Mesothelial cell of epicardium (in vitro differentiated cells): ENCODE results near the gene SLC5A1. TPM values are rescaled to one million over a fixed set of nuclear protein-coding genes. Genes with fewer than 3 reads are reported as not detected.

Source experiments
- DNase-seq, 2 experiments: peaks; one replicate each; pipeline ENCODE4 v3.0.0; 2021; ENCODE audit warnings: low spot score in 2 of 2; ENCODE audit not compliant: unreplicated experiment in 2 of 2
- H3K27ac Mint-ChIP-seq: 2 replicates; pipeline ENCODE4 v1.8.0; 2021; ENCODE audit warnings: mixed read lengths
- H3K27me3 Mint-ChIP-seq: 2 replicates; pipeline ENCODE4 v1.8.0; 2021; ENCODE audit warnings: low read depth, mixed read lengths
- H3K36me3 Mint-ChIP-seq: 2 replicates; pipeline ENCODE4 v1.8.0; 2021; ENCODE audit warnings: mixed read lengths
- H3K4me1 Mint-ChIP-seq: 2 replicates; pipeline ENCODE4 v1.8.0; 2021; ENCODE audit warnings: mixed read lengths
- H3K4me3 Mint-ChIP-seq: 2 replicates; pipeline ENCODE4 v1.8.0; 2021; ENCODE audit warnings: mild to moderate bottlenecking, moderate library complexity, mixed read lengths
- H3K9me3 Mint-ChIP-seq: 2 replicates; pipeline ENCODE4 v1.8.0; 2021; ENCODE audit warnings: mixed read lengths
- CTCF ChIP-seq: fragments of 200-600 bp; sonication (generic); IDR thresholded peaks from one replicate; pipeline ENCODE4 v1.5.0; 2021; ENCODE audit warnings: antibody characterized with exemption; ENCODE audit not compliant: unreplicated experiment
- total RNA-seq: library from RNA; stranded (reverse); gene quantifications from 3 replicates; pipeline ENCODE4 v1.2.1, GENCODE V29; 2021

Gene SLC5A1
- total RNA-seq, 1 donor from 2014 or later: not detected

DNA sequence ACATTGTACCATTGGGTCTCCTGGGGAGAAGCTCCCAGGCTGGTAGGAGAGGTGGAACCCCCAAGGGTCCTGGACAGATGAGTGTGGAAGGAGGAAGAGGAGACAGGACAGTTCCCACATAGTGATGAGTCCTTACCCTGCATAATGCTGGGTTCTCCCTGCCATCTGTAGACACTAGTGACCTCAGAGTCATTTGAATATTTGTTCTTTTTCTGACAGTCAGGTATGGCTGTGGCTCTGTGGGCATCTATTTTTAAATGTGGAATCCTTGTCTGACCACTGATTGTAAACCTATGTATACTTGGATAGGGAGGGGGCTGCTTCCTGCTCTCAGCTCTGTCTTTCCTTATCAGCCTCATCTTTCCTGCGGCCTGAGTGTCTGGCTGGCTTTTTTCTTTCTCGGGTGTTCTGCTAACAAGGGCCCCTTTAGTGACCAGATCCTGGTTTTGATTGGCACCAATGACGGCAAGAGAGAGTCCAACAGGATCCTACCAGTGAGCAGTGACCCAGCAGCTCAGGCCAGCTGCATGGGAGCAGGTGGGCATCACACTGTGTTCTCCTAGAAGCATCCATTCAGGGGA lies 2.6 kb upstream of the SLC5A1 start:
- no peaks in the 10 kb centered on the region for H3K9me3 Mint-ChIP-seq
- H3K27me3 Mint-ChIP-seq: peaks cover 49% of the 10 kb centered on the region
- H3K4me3 Mint-ChIP-seq: no peak overlapping the region
- H3K36me3 Mint-ChIP-seq: no peaks in the 10 kb centered on the region
- H3K27ac Mint-ChIP-seq: no peak overlapping the region
- no peak for TF ChIP-seq CTCF
- no peaks in the 10 kb centered on the region for H3K4me1 Mint-ChIP-seq
- DNase-seq: no peak

DNA sequence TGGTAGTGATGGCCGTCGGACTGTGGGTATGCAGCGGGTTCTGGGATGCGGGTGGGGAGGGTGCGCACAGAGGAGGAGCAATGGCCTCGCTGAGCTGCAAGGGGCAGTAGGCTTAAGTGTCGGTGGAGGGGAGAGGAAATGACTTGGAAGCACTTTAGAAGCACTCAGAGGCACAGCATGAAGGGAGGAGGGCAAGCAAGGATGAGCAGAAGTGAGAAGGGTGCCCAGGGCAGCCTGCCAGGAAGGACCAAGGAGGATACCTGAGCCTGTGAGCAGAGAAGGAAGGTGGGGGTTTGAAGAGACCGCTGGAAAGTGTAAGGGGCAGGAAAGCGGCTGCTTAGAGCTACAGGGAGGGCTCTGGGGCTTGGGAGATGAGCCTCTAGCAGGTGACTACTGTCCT lies 330 bp downstream of the SLC5A1 start:
- no peaks in the 10 kb centered on the region for H3K9me3 Mint-ChIP-seq
- H3K4me3 Mint-ChIP-seq: no peak overlapping the region
- H3K27me3 Mint-ChIP-seq: peaks cover 44% of the 10 kb centered on the region
- H3K36me3 Mint-ChIP-seq: no peaks in the 10 kb centered on the region
- H3K4me1 Mint-ChIP-seq: no peaks in the 10 kb centered on the region
- H3K27ac Mint-ChIP-seq: no peak overlapping the region
- no peak for TF ChIP-seq CTCF
- no peak for DNase-seq

DNA sequence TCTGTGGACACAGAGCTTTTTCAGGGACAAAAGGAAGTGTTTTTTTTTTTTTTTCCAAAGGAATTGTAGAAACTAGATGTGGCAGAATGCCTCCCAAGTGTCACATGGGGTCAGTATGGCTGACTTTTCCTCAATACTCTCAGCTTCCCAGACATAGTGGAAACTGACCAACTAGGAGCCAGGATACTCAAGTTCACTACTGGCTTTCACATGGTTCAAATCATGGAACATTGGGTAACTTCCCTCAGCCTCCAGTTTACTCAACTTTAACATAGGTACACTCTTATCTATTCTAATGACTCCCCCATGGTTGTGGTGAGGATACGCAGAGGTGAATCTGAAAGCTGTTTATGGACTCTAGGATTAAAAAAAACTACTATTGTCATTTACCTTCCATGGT lies 1.4 kb downstream of the SLC5A1 start:
- no peak for DNase-seq
- Mint-ChIP-seq H3K27me3 (peaks cover 37% of the 10 kb centered on the region), H3K9me3 (no peaks in the 10 kb centered on the region), H3K27ac (no peak overlapping the region), H3K4me3 (no peak overlapping the region), H3K4me1 (no peaks in the 10 kb centered on the region), H3K36me3 (no peaks in the 10 kb centered on the region)
- TF ChIP-seq CTCF: no peak

DNA sequence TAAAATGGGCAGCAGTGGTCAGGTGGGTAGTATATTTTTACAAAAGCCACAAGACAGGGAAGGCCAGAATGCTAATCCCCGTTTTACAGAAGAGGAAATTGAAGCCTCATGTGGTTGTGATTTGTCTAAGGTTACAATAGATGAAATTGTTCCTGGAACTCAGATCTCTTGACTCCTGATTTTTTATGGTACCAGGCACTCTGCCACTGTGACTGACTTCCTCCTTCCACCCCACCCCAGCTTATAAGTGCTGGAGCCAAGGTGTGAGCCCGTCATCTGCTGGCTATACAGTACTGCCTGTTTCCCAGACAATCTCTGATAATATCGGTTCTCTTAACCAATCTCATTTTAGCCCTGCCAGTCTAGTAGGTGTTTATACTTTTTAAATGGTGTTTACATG lies 1.9 kb downstream of the SLC5A1 start:
- DNase-seq: no peak
- H3K4me3 Mint-ChIP-seq: no peak overlapping the region
- H3K4me1 Mint-ChIP-seq: no peaks in the 10 kb centered on the region
- H3K9me3 Mint-ChIP-seq: no peaks in the 10 kb centered on the region
- no peaks in the 10 kb centered on the region for H3K36me3 Mint-ChIP-seq
- peaks cover 35% of the 10 kb centered on the region for H3K27me3 Mint-ChIP-seq
- TF ChIP-seq CTCF: no peak
- H3K27ac Mint-ChIP-seq: no peak overlapping the region

GRCh38 chr22:32048069-32048468 lies 5.0 kb downstream of the SLC5A1 start:
- no peaks in the 10 kb centered on the region for H3K36me3 Mint-ChIP-seq
- peaks cover 21% of the 10 kb centered on the region for H3K27me3 Mint-ChIP-seq
- H3K4me3 Mint-ChIP-seq: no peak overlapping the region
- no peak for TF ChIP-seq CTCF
- H3K27ac Mint-ChIP-seq: no peak overlapping the region
- H3K4me1 Mint-ChIP-seq: peaks cover 6% of the 10 kb centered on the region
- H3K9me3 Mint-ChIP-seq: no peaks in the 10 kb centered on the region
- DNase-seq: no peak
